DOHH2 (cell line): ENCODE measurements around the gene KCNIP2.

Source experiments
- EZH2phosphoT487 ChIP-seq: fragments of 200-600 bp; sonication (generic); IDR thresholded peaks from 2 replicates; pipeline ENCODE4 v1.6.1; 2017; ENCODE audit warnings: borderline replicate concordance, mild to moderate bottlenecking, antibody characterized with exemption, low read length, moderate library complexity, mixed read lengths
- TF ChIP-seq, protein P1 (sequence below): fragments of 200-600 bp; sonication (generic); IDR thresholded peaks from one replicate; pipeline ENCODE4 v1.5.1; 2014; ENCODE audit warnings: antibody characterized with exemption, mild to moderate bottlenecking, low read depth, low read length; ENCODE audit not compliant: poor library complexity, severe bottlenecking

DNA sequence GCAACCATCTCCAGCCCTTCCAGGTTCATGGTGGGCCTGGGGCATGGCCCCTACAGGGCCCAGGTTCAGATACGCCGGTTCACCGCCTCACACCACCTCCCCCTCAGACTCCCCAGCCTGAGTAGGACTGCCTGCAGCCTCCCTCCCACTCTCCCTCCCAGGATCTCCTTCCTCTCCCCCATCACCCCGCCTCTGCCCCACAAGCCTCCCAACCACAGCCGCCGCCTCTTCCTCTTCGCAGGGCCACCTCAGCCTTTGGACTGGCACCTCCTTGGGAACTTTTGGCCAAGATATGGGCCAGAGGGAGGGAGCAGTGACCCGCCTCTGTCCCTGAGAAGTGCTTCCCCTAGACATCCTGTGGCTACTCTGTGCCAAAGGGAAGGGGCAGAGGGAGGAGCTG lies 9.3 kb downstream of the KCNIP2 start:
- TF ChIP-seq, protein P1, sequence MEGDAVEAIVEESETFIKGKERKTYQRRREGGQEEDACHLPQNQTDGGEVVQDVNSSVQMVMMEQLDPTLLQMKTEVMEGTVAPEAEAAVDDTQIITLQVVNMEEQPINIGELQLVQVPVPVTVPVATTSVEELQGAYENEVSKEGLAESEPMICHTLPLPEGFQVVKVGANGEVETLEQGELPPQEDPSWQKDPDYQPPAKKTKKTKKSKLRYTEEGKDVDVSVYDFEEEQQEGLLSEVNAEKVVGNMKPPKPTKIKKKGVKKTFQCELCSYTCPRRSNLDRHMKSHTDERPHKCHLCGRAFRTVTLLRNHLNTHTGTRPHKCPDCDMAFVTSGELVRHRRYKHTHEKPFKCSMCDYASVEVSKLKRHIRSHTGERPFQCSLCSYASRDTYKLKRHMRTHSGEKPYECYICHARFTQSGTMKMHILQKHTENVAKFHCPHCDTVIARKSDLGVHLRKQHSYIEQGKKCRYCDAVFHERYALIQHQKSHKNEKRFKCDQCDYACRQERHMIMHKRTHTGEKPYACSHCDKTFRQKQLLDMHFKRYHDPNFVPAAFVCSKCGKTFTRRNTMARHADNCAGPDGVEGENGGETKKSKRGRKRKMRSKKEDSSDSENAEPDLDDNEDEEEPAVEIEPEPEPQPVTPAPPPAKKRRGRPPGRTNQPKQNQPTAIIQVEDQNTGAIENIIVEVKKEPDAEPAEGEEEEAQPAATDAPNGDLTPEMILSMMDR, result no peak
- TF ChIP-seq EZH2phosphoT487, result no peak
